Neural cell (in vitro differentiated cells): ENCODE results near the gene TEDC2. TPM values are rescaled to one million over a fixed set of nuclear protein-coding genes. Genes with fewer than 3 reads are reported as not detected.

Experiments
- polyA plus RNA-seq: library from polyadenylated mRNA; depleted of rRNA; stranded (reverse); fragments of >200 nt; gene quantifications from 2 replicates; pipeline ENCODE4 v1.2.3, GENCODE V29; 2014
- small RNA-seq, 3 experiments: library from RNA; depleted of rRNA; stranded (forward); fragments of <200 nt; gene quantifications; one replicate each; pipeline ENCODE3, GENCODE V24; 2012

Gene TEDC2
- polyA plus RNA-seq, 1 donor from 2014 or later = 31.5 TPM

Small RNA genes within 50 kb of the gene (small RNA-seq; reads per million reads assigned to genes)
- 0 to 0.52 (median 0) reads per million in 3 experiments for gene MIR6768

Other genes with a start within 250 kb of the TEDC2 start
- gene BRICD5, start 249.2 kb upstream of the TEDC2 start, polyA plus RNA-seq = 39.2 and 43.6 TPM in 2 replicates
- gene PGP, start 245.3 kb upstream of the TEDC2 start, polyA plus RNA-seq = 42.2 and 44.1 TPM in 2 replicates
- 64.9 and 81.6 TPM in 2 replicates for gene E4F1, start 236.5 kb upstream of the TEDC2 start, polyA plus RNA-seq
- 10.2 and 10.9 TPM in 2 replicates for gene DNASE1L2, start 223.7 kb upstream of the TEDC2 start, polyA plus RNA-seq
- gene ECI1, start 208.5 kb upstream of the TEDC2 start, polyA plus RNA-seq = 33.1 and 35.3 TPM in 2 replicates
- 180 and 195 TPM in 2 replicates for gene RNPS1, start 192.0 kb upstream of the TEDC2 start, polyA plus RNA-seq
- gene ABCA3, start 119.4 kb upstream of the TEDC2 start, polyA plus RNA-seq = 30.7 and 34.1 TPM in 2 replicates
- gene CCNF, start 30.7 kb upstream of the TEDC2 start, polyA plus RNA-seq = 5.2 and 5.7 TPM in 2 replicates
- 1.2 and 2.4 TPM in 2 replicates for gene NTN3, start 11.2 kb downstream of the TEDC2 start, polyA plus RNA-seq
- 27.1 and 30.1 TPM in 2 replicates for gene TBC1D24, start 15.0 kb downstream of the TEDC2 start, polyA plus RNA-seq
- gene ATP6V0C, start 53.8 kb downstream of the TEDC2 start, polyA plus RNA-seq = 89.7 and 100 TPM in 2 replicates
- gene AMDHD2, start 60.3 kb downstream of the TEDC2 start, polyA plus RNA-seq = 50.0 and 80.3 TPM in 2 replicates
- 0.46 TPM in 1 of 2 replicates, not detected in the other for gene CEMP1, start 71.3 kb downstream of the TEDC2 start, polyA plus RNA-seq
- gene PDPK1, start 77.9 kb downstream of the TEDC2 start, polyA plus RNA-seq = 18.6 and 20.1 TPM in 2 replicates
- 42.7 and 43.6 TPM in 2 replicates for gene KCTD5, start 222.4 kb downstream of the TEDC2 start, polyA plus RNA-seq